GM23248 (cell line): ENCODE results near the gene VSTM5.

Experiments
- EZH2 ChIP-seq: fragments of 200-600 bp; sonication (generic); IDR thresholded peaks from 2 replicates; pipeline ENCODE4 v1.6.1; 2018; ENCODE audit warnings: antibody characterized with exemption, mild to moderate bottlenecking; ENCODE audit not compliant: insufficient read depth, poor library complexity, severe bottlenecking
- EZH2phosphoT487 ChIP-seq: fragments of 200-600 bp; sonication (generic); IDR thresholded peaks from 2 replicates; pipeline ENCODE4 v1.6.1; 2018; ENCODE audit warnings: antibody characterized with exemption, moderate library complexity, mild to moderate bottlenecking, low read depth; ENCODE audit not compliant: insufficient read depth

DNA sequence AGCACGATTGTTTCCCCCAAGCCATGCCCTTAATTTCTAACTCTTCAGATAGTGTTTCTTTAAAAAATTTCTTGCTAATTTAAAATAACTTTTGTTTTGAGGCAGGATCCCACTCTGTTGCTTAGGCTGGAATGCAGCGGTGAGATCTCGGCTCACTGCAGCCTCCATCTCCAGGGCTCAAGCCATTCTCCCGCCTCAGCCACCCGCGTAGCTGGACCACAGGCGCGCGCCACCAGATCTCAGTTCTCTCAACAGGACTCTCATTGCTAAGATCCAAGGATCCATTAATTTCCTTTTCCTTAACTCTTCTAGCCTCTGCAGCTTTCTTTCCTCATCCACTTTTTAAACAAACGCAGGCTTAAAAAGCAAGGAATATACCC lies 66.7 kb downstream of the VSTM5 start:
- TF ChIP-seq EZH2 (no peak), EZH2phosphoT487 (no peak)
